Measurements from ENCODE around the gene CPSF6. TPM values are rescaled to one million over a fixed set of nuclear protein-coding genes. Genes with fewer than 3 reads are reported as not detected.
"Not testable (repeated sequence)": the region's sequence is repeated elsewhere in the genome, so short reads cannot be mapped to it uniquely, and the experiment has no call there.

The CPSF6 gene, protein sequence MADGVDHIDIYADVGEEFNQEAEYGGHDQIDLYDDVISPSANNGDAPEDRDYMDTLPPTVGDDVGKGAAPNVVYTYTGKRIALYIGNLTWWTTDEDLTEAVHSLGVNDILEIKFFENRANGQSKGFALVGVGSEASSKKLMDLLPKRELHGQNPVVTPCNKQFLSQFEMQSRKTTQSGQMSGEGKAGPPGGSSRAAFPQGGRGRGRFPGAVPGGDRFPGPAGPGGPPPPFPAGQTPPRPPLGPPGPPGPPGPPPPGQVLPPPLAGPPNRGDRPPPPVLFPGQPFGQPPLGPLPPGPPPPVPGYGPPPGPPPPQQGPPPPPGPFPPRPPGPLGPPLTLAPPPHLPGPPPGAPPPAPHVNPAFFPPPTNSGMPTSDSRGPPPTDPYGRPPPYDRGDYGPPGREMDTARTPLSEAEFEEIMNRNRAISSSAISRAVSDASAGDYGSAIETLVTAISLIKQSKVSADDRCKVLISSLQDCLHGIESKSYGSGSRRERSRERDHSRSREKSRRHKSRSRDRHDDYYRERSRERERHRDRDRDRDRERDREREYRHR
- total RNA-seq (10 to 100 TPM; 54.8 to 64.3 TPM), polyA plus RNA-seq (10 to 100 TPM; 16.8 to 17.7 TPM)
- long read RNA-seq, donor 1, full-length matches to known transcripts, result 50 of 96 reads
- long read RNA-seq, donor 1, partial matches to known transcripts, result 12 of 96 reads
- long read RNA-seq, donor 1, other reads (novel, unspliced or antisense), result 34 of 96 reads
- long read RNA-seq, donor 2, full-length matches to known transcripts, result 14 of 31 reads
- long read RNA-seq, donor 2, partial matches to known transcripts, result 3 of 31 reads
- long read RNA-seq, donor 2, other reads (novel, unspliced or antisense), result 14 of 31 reads

- no peaks in the 10 kb centered on the region for H3K9me3 ChIP-seq (ENCODE audit: control insufficient read depth, low read length)
- 1% methylated on average over 29 to 75 of the region's 75 CpGs for WGBS, 2 donors
- no peaks in the 10 kb centered on the region for H3K27me3 ChIP-seq (ENCODE audit: control insufficient read depth in 1 of 2, insufficient read depth in 2 of 2, low read length in 1 of 2)
- DNase-seq (peak; percentile 98 to 99), ATAC-seq (ENCODE audit: low FRiP score) (peak; percentile 99)
- peak within 1 kb of the TSS; percentile 88 to 91 for H3K27ac ChIP-seq (ENCODE audit: low read depth in 1 of 2, low read length in 2 of 2)
- no peaks in the 10 kb centered on the region for H3K36me3 ChIP-seq (ENCODE audit: control insufficient read depth in 1 of 2, insufficient read depth in 2 of 2, low read length in 1 of 2)
- H3K4me1 ChIP-seq (ENCODE audit: control insufficient read depth in 1 of 2, insufficient read depth in 2 of 2, low read length in 2 of 2), result peaks cover 0 to 2% of the 10 kb centered on the region in 2 donors
- H3K4me3 ChIP-seq (ENCODE audit: low read length in 2 of 2), result peak within 1 kb of the TSS; percentile 86 to 99
- intact Hi-C loops (cut with DNase I), result no loop called here
These were observed at the start of gene CPSF6 for GRCh38 chr12:69239352-69239921. Gene CPSF6 (plus strand): TSS chr12:69239569. CDS start chr12:69239647, 78 bp downstream.

GRCh38 chr12:69196302-69197288 lies 42.8 kb upstream of the CPSF6 start:
- Histone ChIP-seq H3K4me3 (ENCODE audit: low read length in 2 of 2) (no peak overlapping the region), H3K36me3 (ENCODE audit: control insufficient read depth in 1 of 2, insufficient read depth in 2 of 2, low read length in 1 of 2) (no peaks in the 10 kb centered on the region), H3K27me3 (ENCODE audit: control insufficient read depth in 1 of 2, insufficient read depth in 2 of 2, low read length in 1 of 2) (peaks cover 0 to 1% of the 10 kb centered on the region in 2 donors), H3K9me3 (ENCODE audit: control insufficient read depth, low read length) (peaks cover 11% of the 10 kb centered on the region), H3K27ac (ENCODE audit: low read depth in 1 of 2, low read length in 2 of 2) (no peak overlapping the region), H3K4me1 (ENCODE audit: control insufficient read depth in 1 of 2, insufficient read depth in 2 of 2, low read length in 2 of 2) (no peaks in the 10 kb centered on the region)
- ATAC-seq (ENCODE audit: low FRiP score) (no peak), DNase-seq (no peak)
- intact Hi-C loops (cut with DNase I), result no loop called here
- 58 to 66% methylated on average over 4 of the region's 4 CpGs for WGBS, 2 donors

DNA sequence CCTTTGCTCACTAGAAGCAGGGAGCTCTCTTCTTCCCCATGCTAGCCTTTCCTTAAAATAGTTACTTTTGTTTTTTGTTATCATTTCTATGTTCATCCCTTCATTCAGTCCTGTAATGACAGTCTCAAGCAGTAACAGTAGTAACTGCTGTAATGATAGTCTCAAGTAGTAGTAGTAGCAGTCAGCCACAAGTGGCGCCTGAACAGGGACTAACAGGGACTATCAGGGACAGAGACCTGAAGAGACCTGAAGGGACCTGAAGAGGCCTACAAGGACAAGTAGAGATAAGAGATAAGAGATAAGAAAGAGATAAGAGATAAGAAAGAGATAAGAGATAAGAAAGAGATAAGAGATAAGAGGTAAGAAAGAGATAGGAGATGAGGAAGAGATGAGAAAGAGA lies 39.4 kb upstream of the CPSF6 start:
- 97 to 98% methylated on average over 1 of the region's 1 CpG for WGBS, 2 donors
- DNase-seq; H3K4me1 ChIP-seq (ENCODE audit: control insufficient read depth in 1 of 2, insufficient read depth in 2 of 2, low read length in 2 of 2): not testable (repeated sequence)

DNA sequence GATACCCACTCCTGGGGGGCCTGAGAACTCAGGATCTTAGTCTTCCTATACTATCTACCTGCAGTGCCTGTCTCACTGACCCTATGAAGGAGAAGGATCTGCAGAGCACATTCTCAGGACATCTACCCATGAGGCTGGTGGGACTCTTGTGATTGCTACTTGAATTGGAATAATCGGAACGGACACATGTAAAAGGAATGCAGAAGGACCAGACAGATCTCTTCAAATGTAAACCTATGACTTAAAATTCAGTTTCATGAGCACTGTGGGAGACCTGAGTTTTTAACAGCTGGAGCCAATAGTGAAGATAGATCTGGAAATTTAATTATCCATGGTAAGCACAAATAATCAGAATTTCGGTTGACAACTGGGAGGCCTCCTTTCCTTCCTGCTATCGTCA lies 35.2 kb upstream of the CPSF6 start:
- DNase-seq (no peak), ATAC-seq (ENCODE audit: low FRiP score) (no peak)
- intact Hi-C loops (cut with DNase I), result no loop called here
- WGBS, 2 donors, result 73 to 83% methylated on average over 4 of the region's 4 CpGs
- Histone ChIP-seq H3K9me3 (ENCODE audit: control insufficient read depth, low read length) (peaks cover 6% of the 10 kb centered on the region), H3K27ac (ENCODE audit: low read depth in 1 of 2, low read length in 2 of 2) (no peak overlapping the region), H3K4me3 (ENCODE audit: low read length in 2 of 2) (no peak overlapping the region), H3K4me1 (ENCODE audit: control insufficient read depth in 1 of 2, insufficient read depth in 2 of 2, low read length in 2 of 2) (no peaks in the 10 kb centered on the region), H3K36me3 (ENCODE audit: control insufficient read depth in 1 of 2, insufficient read depth in 2 of 2, low read length in 1 of 2) (no peaks in the 10 kb centered on the region), H3K27me3 (ENCODE audit: control insufficient read depth in 1 of 2, insufficient read depth in 2 of 2, low read length in 1 of 2) (no peaks in the 10 kb centered on the region)

More for the DNA sequence above, 39.4 kb upstream of the CPSF6 start:
- intact Hi-C loops (cut with DNase I); H3K36me3 ChIP-seq (ENCODE audit: control insufficient read depth in 1 of 2, insufficient read depth in 2 of 2, low read length in 1 of 2); H3K27ac ChIP-seq (ENCODE audit: low read depth in 1 of 2, low read length in 2 of 2); H3K4me3 ChIP-seq (ENCODE audit: low read length in 2 of 2); H3K27me3 ChIP-seq (ENCODE audit: control insufficient read depth in 1 of 2, insufficient read depth in 2 of 2, low read length in 1 of 2); ATAC-seq (ENCODE audit: low FRiP score): not testable (repeated sequence)
- peaks cover 11% of the 10 kb centered on the region for H3K9me3 ChIP-seq (ENCODE audit: control insufficient read depth, low read length)

GRCh38 chr12:69210661-69211060 lies 28.7 kb upstream of the CPSF6 start:
- no peak overlapping the region for H3K27ac ChIP-seq (ENCODE audit: low read depth in 1 of 2, low read length in 2 of 2)
- 80 to 86% methylated on average over 3 of the region's 3 CpGs for WGBS, 2 donors
- no peaks in the 10 kb centered on the region for H3K36me3 ChIP-seq (ENCODE audit: control insufficient read depth in 1 of 2, insufficient read depth in 2 of 2, low read length in 1 of 2)
- no peak overlapping the region for H3K4me3 ChIP-seq (ENCODE audit: low read length in 2 of 2)
- ATAC-seq (ENCODE audit: low FRiP score) (no peak), DNase-seq (no peak)
- no peaks in the 10 kb centered on the region for H3K9me3 ChIP-seq (ENCODE audit: control insufficient read depth, low read length)
- H3K4me1 ChIP-seq (ENCODE audit: control insufficient read depth in 1 of 2, insufficient read depth in 2 of 2, low read length in 2 of 2), result no peaks in the 10 kb centered on the region
- H3K27me3 ChIP-seq (ENCODE audit: control insufficient read depth in 1 of 2, insufficient read depth in 2 of 2, low read length in 1 of 2), result no peaks in the 10 kb centered on the region
- intact Hi-C loops (cut with DNase I), result no loop called here

DNA sequence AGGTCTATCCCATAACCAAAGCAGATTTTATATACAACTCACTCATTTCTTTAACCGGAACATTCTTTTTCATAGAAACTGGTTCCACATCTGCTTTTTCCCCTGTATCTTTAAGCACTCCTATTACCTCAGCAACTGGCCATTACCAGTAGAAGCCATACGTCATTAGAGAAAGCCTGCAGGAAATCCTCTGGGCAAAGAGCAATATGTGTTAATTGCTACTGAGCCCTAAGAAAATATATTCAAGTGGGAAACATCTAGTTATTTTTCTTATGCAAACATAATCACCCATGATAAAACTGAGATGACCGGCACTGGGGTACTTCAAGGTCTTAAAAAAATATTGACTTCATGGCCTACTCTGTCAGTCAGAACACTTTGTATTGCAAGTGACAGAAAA lies 28.2 kb upstream of the CPSF6 start:
- ATAC-seq (ENCODE audit: low FRiP score) (no peak), DNase-seq (no peak)
- Histone ChIP-seq H3K4me3 (ENCODE audit: low read length in 2 of 2) (no peak overlapping the region), H3K9me3 (ENCODE audit: control insufficient read depth, low read length) (no peaks in the 10 kb centered on the region), H3K27me3 (ENCODE audit: control insufficient read depth in 1 of 2, insufficient read depth in 2 of 2, low read length in 1 of 2) (no peaks in the 10 kb centered on the region), H3K4me1 (ENCODE audit: control insufficient read depth in 1 of 2, insufficient read depth in 2 of 2, low read length in 2 of 2) (no peaks in the 10 kb centered on the region), H3K36me3 (ENCODE audit: control insufficient read depth in 1 of 2, insufficient read depth in 2 of 2, low read length in 1 of 2) (no peaks in the 10 kb centered on the region), H3K27ac (ENCODE audit: low read depth in 1 of 2, low read length in 2 of 2) (no peak overlapping the region)
- intact Hi-C loops (cut with DNase I), result no loop called here
- WGBS, 2 donors, result 38 to 42% methylated on average over 3 of the region's 3 CpGs

GRCh38 chr12:69214169-69214568 lies 25.2 kb upstream of the CPSF6 start:
- Histone ChIP-seq H3K27me3 (ENCODE audit: control insufficient read depth in 1 of 2, insufficient read depth in 2 of 2, low read length in 1 of 2) (no peaks in the 10 kb centered on the region), H3K27ac (ENCODE audit: low read depth in 1 of 2, low read length in 2 of 2) (no peak overlapping the region), H3K4me3 (ENCODE audit: low read length in 2 of 2) (no peak overlapping the region), H3K36me3 (ENCODE audit: control insufficient read depth in 1 of 2, insufficient read depth in 2 of 2, low read length in 1 of 2) (no peaks in the 10 kb centered on the region), H3K9me3 (ENCODE audit: control insufficient read depth, low read length) (no peaks in the 10 kb centered on the region), H3K4me1 (ENCODE audit: control insufficient read depth in 1 of 2, insufficient read depth in 2 of 2, low read length in 2 of 2) (no peaks in the 10 kb centered on the region)
- WGBS, 2 donors, result 82 to 96% methylated on average over 1 of the region's 1 CpG
- no peak for DNase-seq
- ATAC-seq (ENCODE audit: low FRiP score), result no peak
- intact Hi-C loops (cut with DNase I), result no loop called here

All from aorta (tissue), 5 donors.